A673 (cell line): Measurements from ENCODE around the gene NECTIN1. TPM values are rescaled to one million over a fixed set of nuclear protein-coding genes. Genes with fewer than 3 reads are reported as not detected.

ENCODE experiments used
- BruUV-seq: library from RNA; stranded (reverse); fragments of 400-500 nt; replicated peaks from 2 replicates; lab custom pipeline; 2021; lab: Mats Ljungman, UMichigan
- CTCF ChIA-PET: fragments of 300-600 bp; sonication (Branson Sonifier 250); formaldehyde crosslinking; loops from one replicate; lab custom pipeline; 2022; ENCODE audit warnings: antibody characterized with exemption; lab: Charles Lee
- POLR2A ChIA-PET: fragments of 300-600 bp; sonication (Branson Sonifier 250); formaldehyde crosslinking; loops from one replicate; lab custom pipeline; 2022; ENCODE audit warnings: antibody characterized with exemption; ENCODE audit not compliant: low non-redundant PET; lab: Charles Lee
- DNase-seq: peaks from one replicate; pipeline ENCODE4 v3.0.0-alpha.2; 2015; ENCODE audit warnings: low spot score
- H3K27ac ChIP-seq: fragments of 200-600 bp; sonication (generic); 2 replicates; pipeline ENCODE4 v1.5.1; 2016; ENCODE audit warnings: mixed run types, low read depth, mild to moderate bottlenecking, mixed read lengths, antibody characterized with exemption, low read length; ENCODE audit not compliant: poor library complexity, severe bottlenecking
- H3K27me3 ChIP-seq: fragments of 200-600 bp; sonication (generic); replicated peaks from 2 replicates; pipeline ENCODE4 v1.6.1; 2017; ENCODE audit warnings: mixed run types, low read depth, mild to moderate bottlenecking, mixed read lengths, antibody characterized with exemption, low read length; ENCODE audit not compliant: insufficient read depth, poor library complexity
- H3K36me3 ChIP-seq: fragments of 200-600 bp; sonication (generic); 2 replicates; pipeline ENCODE4 v1.6.1; 2016; ENCODE audit warnings: mixed run types, mild to moderate bottlenecking, mixed read lengths, antibody characterized with exemption, low read length; ENCODE audit not compliant: insufficient read depth, poor library complexity, severe bottlenecking
- H3K4me1 ChIP-seq: fragments of 200-600 bp; sonication (generic); 2 replicates; pipeline ENCODE4 v1.6.1; 2017; ENCODE audit warnings: mixed run types, mild to moderate bottlenecking, mixed read lengths, antibody characterized with exemption, low read length; ENCODE audit not compliant: insufficient read depth, poor library complexity, severe bottlenecking
- H3K4me3 ChIP-seq: fragments of 200-600 bp; sonication (generic); 2 replicates; pipeline ENCODE4 v1.5.1; 2016; ENCODE audit warnings: low read depth, mixed run types, mild to moderate bottlenecking, mixed read lengths, low read length; ENCODE audit not compliant: poor library complexity, severe bottlenecking
- H3K9me3 ChIP-seq: fragments of 200-600 bp; sonication (generic); 2 replicates; pipeline ENCODE4 v1.6.1; 2016; ENCODE audit warnings: mixed run types, low read depth, mild to moderate bottlenecking, mixed read lengths, antibody characterized with exemption, low read length; ENCODE audit not compliant: poor library complexity, severe bottlenecking
- EZH2 ChIP-seq: fragments of 200-600 bp; sonication (generic); IDR thresholded peaks from 2 replicates; pipeline ENCODE4 v1.6.1; 2017; ENCODE audit warnings: borderline replicate concordance, low read depth, mild to moderate bottlenecking, mixed read lengths, antibody characterized with exemption, low read length; ENCODE audit not compliant: poor library complexity, severe bottlenecking
- intact Hi-C: fragments of 100-400 bp; cut with micrococcal nuclease; formaldehyde crosslinking; loops from one replicate; pipeline ENCODE4 v1.10.0; 2022; ENCODE audit not compliant: unreplicated experiment
- total RNA-seq: library from RNA; stranded (reverse); gene quantifications from 2 replicates; pipeline ENCODE4 v1.2.3, GENCODE V29; 2021
- TF ChIP-seq, protein P1 (sequence below): fragments of 300-800, 200-600 bp; sonication (generic); conservative IDR thresholded peaks from 2 replicates; pipeline ENCODE4 v1.5.1; 2017; ENCODE audit warnings: low read depth, mild to moderate bottlenecking, antibody characterized with exemption, low read length, moderate library complexity, mixed read lengths

Gene NECTIN1
- total RNA-seq, 1 experiment from 2014 or later: 10.1 TPM

GRCh38 chr11:119777940-119778339, 48.9 kb upstream of the NECTIN1 start:
- ChIA-PET CTCF (no interaction called here), POLR2A (no interaction called here)
- Histone ChIP-seq H3K36me3 (no peaks in the 10 kb centered on the region), H3K4me1 (no peaks in the 10 kb centered on the region), H3K27me3 (peaks cover 28% of the 10 kb centered on the region), H3K27ac (no peak overlapping the region), H3K4me3 (no peak overlapping the region), H3K9me3 (no peaks in the 10 kb centered on the region)
- no peak for DNase-seq
- TF ChIP-seq, protein P1, sequence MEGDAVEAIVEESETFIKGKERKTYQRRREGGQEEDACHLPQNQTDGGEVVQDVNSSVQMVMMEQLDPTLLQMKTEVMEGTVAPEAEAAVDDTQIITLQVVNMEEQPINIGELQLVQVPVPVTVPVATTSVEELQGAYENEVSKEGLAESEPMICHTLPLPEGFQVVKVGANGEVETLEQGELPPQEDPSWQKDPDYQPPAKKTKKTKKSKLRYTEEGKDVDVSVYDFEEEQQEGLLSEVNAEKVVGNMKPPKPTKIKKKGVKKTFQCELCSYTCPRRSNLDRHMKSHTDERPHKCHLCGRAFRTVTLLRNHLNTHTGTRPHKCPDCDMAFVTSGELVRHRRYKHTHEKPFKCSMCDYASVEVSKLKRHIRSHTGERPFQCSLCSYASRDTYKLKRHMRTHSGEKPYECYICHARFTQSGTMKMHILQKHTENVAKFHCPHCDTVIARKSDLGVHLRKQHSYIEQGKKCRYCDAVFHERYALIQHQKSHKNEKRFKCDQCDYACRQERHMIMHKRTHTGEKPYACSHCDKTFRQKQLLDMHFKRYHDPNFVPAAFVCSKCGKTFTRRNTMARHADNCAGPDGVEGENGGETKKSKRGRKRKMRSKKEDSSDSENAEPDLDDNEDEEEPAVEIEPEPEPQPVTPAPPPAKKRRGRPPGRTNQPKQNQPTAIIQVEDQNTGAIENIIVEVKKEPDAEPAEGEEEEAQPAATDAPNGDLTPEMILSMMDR: no peak
- TF ChIP-seq EZH2: no peak
- intact Hi-C loops: no loop called here
- no TSS peak for BruUV-seq

GRCh38 chr11:119776651-119777050, 47.7 kb upstream of the NECTIN1 start:
- H3K27ac ChIP-seq: no peak overlapping the region
- POLR2A ChIA-PET: no interaction called here
- BruUV-seq: no TSS peak

GRCh38 chr11:119776031-119776636, 47.1 kb upstream of the NECTIN1 start:
- ChIA-PET POLR2A (no interaction called here), CTCF (no interaction called here)
- BruUV-seq: no TSS peak
- DNase-seq: no peak
- H3K9me3 ChIP-seq: no peaks in the 10 kb centered on the region
- H3K4me1 ChIP-seq: no peaks in the 10 kb centered on the region
- intact Hi-C loops: no loop called here
- H3K36me3 ChIP-seq: no peaks in the 10 kb centered on the region
- H3K27ac ChIP-seq: no peak overlapping the region
- no peak overlapping the region for H3K4me3 ChIP-seq
- TF ChIP-seq, protein P1: no peak
- no peak for TF ChIP-seq EZH2
- H3K27me3 ChIP-seq: peaks cover 28% of the 10 kb centered on the region

More at GRCh38 chr11:119776651-119777050, 47.7 kb upstream of the NECTIN1 start:
- Histone ChIP-seq H3K4me1 (no peaks in the 10 kb centered on the region), H3K4me3 (no peak overlapping the region), H3K27me3 (peaks cover 28% of the 10 kb centered on the region), H3K9me3 (no peaks in the 10 kb centered on the region), H3K36me3 (no peaks in the 10 kb centered on the region)
- intact Hi-C loops: no loop called here
- no peak for DNase-seq
- CTCF ChIA-PET: no interaction called here
- TF ChIP-seq, protein P1: no peak
- no peak for TF ChIP-seq EZH2
